Measurements from ENCODE around the gene TBX4.

DNA sequence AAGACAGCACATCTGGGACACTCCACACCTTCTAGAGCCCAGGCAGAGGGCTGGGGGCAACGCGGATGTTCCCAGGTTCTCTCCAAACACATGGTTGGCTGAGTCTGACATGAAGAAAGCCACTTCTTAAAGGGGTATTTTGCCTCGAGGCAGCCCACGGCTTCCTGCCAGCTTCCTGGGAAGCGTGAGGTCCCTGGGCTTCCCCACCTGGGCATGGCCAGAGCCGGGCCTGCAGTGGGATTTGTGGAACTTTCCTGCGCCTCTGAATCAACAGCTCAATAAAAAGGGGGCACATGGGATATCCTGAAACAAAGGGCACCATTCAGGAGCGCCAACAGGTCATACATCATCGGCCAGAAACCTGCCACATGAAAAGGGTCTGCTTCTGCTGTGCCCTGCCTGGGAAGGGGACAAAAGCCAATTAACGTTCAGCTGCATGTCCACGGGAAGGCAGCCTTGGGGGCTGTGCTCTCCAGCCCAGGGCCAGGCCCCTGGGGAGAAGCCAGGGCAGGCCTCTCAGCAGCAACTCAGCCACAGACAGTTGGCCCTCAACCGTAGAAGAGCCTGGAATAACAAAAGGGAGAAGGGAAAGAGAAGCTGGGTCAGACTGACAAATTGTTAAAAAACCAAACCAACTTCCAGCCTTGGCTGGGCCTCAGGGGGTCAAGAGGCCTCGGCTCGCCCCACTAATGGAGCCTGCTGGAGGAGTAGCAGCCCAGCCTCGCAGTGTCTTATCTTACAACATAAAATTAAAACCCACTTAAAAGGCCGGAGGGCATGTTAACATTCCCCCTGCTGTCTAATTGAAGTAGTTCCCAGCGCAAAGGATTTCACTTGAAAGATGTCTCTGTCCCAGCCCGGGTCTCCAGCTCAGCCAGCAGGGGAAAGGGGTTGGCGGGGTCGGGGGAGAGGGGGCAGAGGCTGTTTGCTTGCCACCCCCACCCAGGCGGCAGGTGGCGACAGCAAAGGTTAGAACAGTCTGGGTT lies 34.2 kb downstream of the TBX4 start:
- TF ChIP-seq CTCF (optimal IDR thresholded peaks at IDR 0.05 in 1 of 3, IDR thresholded peaks at IDR 0.05 in 1 of 3, conservative IDR thresholded peaks at IDR 0.05 in 1 of 3; ENCODE audit: extremely low read depth in 1 of 3, insufficient read depth in 2 of 3, low read length in 3 of 3): no peak
- no peak for TF ChIP-seq EZH2 (IDR thresholded peaks at IDR 0.05; ENCODE audit: low read length)
